Measurements from ENCODE around the gene SCN9A. TPM values are rescaled to one million over a fixed set of nuclear protein-coding genes. Genes with fewer than 3 reads are reported as not detected.
"Not testable (repeated sequence)": the region's sequence is repeated elsewhere in the genome, so short reads cannot be mapped to it uniquely, and the experiment has no call there.

The SCN9A gene
- total RNA-seq, 3 donors from 2014 or later: 9.0 to 24.3 (median 23.3) TPM

DNA sequence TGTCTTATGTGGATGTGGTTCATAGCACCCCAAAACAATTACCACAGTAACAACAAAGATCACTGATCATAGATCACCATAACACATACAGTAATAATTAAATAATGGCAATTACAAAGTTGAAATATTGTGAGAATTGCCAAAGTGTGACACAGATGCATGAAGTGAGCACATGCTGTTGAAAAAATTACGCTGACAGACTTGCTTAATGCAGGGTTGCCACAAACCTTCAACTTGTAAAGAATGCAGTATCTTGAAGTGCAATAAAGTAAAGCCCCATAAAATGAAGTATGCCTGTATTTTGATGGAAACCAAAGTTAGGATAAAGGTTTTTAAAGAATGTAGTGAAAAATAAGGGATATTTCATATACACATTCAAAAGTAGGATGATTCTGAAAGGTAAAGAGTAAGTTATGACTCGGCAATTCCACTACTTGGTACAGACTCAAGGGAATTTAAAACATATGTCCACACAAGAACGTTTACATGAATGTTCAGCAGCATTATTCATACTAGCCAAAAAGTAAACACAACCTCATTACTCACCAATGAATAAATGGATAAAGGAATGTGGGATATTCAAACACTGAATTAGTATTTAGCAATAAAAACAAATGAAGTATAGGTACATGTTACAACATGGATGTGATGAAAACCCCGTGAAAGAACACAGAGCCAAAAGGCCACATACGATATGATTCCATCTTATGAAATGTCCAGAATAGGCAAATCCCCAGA is 61.6 kb downstream of the SCN9A start:
- Histone ChIP-seq H3K36me3 (ENCODE audit: low read depth) (no peaks in the 10 kb centered on the region), H3K4me1 (ENCODE audit: low read depth) (no peaks in the 10 kb centered on the region), H3K9me3 (no peaks in the 10 kb centered on the region), H3K4me3 (no peak overlapping the region)
- TF ChIP-seq, protein P1, sequence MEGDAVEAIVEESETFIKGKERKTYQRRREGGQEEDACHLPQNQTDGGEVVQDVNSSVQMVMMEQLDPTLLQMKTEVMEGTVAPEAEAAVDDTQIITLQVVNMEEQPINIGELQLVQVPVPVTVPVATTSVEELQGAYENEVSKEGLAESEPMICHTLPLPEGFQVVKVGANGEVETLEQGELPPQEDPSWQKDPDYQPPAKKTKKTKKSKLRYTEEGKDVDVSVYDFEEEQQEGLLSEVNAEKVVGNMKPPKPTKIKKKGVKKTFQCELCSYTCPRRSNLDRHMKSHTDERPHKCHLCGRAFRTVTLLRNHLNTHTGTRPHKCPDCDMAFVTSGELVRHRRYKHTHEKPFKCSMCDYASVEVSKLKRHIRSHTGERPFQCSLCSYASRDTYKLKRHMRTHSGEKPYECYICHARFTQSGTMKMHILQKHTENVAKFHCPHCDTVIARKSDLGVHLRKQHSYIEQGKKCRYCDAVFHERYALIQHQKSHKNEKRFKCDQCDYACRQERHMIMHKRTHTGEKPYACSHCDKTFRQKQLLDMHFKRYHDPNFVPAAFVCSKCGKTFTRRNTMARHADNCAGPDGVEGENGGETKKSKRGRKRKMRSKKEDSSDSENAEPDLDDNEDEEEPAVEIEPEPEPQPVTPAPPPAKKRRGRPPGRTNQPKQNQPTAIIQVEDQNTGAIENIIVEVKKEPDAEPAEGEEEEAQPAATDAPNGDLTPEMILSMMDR (IDR thresholded peaks at IDR 0.05): no peak
- ATAC-seq (no peak), DNase-seq (no peak)
- intact Hi-C loops (cut with DNase I, micrococcal nuclease): no loop called here

DNA sequence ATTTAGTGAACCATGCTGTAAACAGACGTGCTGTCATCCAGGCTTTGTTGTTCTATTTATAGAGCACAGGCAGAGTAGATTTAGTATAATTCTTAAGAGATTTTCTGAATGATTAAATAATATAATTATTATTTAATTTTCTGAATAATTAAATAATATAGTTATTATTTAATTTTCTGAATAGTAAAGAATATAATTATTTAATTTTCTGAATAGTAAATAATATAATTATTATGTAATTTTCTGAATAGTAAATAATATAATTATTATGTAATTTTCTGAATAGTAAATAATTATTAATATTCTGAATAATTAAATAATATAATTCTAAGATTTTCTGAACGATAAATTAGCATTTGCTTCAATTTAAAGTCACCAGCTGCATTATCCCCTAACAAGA is 62.9 kb downstream of the SCN9A start:
- intact Hi-C loops (cut with DNase I, micrococcal nuclease); H3K9me3 ChIP-seq: not testable (repeated sequence)

DNA sequence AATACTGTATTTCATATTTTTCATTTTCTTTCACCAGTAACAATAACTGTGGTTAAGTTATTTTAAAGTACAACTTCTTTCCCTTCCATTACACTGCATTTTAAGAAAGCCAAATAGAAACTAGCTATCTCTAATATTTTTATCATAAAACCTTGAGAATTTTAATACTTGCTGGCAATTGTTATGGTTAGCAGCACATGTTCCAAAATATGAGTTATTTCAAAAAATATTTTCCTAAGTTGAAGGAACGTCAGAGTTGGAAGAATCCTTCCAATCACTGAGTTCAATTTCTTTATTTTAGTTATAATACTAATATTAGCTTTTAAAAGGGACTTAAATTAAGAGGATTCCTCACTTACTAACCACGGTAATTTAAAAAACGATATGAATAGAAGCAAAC is 68.4 kb downstream of the SCN9A start:
- TF ChIP-seq, protein P1 (IDR thresholded peaks at IDR 0.05): no peak
- no peaks in the 10 kb centered on the region for H3K4me1 ChIP-seq (ENCODE audit: low read depth)
- intact Hi-C loops (cut with DNase I, micrococcal nuclease): no loop called here
- DNase-seq (no peak), ATAC-seq (no peak)
- H3K36me3 ChIP-seq (ENCODE audit: low read depth): no peaks in the 10 kb centered on the region
- H3K9me3 ChIP-seq: no peaks in the 10 kb centered on the region
- no peak overlapping the region for H3K4me3 ChIP-seq

More for the DNA sequence above, 62.9 kb downstream of the SCN9A start:
- not testable (repeated sequence) for ATAC-seq; H3K4me3 ChIP-seq; H3K4me1 ChIP-seq (ENCODE audit: low read depth); DNase-seq; H3K36me3 ChIP-seq (ENCODE audit: low read depth)

DNA sequence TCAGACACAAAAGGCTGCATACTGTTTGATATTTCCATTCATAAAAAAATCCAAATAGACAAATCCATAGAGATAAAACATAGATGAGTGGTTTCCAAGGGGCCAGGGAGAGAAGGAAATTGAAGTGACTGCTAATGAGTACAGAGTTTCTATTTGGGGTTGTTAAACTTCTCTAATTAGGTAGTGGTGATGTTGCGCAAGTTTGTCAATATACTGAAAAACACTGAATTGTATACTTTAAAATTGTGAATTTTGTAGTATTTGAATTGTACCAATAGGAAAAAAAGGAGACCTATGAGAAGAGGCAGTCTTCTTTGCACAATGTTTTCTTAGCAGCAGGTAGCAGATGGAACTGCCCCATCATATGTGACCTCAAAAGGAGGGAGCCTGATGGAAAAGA is 71.1 kb downstream of the SCN9A start:
- ATAC-seq (no peak), DNase-seq (no peak)
- intact Hi-C loops (cut with DNase I, micrococcal nuclease): no loop called here
- Histone ChIP-seq H3K4me3 (no peak overlapping the region), H3K9me3 (no peaks in the 10 kb centered on the region), H3K4me1 (ENCODE audit: low read depth) (no peaks in the 10 kb centered on the region), H3K36me3 (ENCODE audit: low read depth) (no peaks in the 10 kb centered on the region)
- TF ChIP-seq, protein P1 (IDR thresholded peaks at IDR 0.05): no peak

DNA sequence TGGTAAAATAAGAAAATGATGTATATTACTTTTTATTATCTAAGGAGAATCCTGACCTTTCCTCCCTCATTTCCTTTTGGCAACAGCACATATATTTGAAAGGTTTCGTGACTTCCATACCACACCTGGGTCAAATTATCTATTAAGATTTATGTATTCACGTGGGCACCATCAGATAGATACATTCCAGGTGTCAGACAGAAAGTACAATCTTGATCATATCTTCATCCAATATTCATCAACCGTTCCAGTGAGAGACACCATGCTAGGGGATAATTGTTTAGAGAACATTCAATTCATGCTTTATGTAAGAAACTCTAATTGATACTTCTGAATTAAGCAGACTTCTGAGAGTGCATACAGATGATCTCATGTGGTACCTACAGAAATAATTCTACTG is 73.7 kb downstream of the SCN9A start:
- intact Hi-C loops (cut with DNase I, micrococcal nuclease): no loop called here
- Histone ChIP-seq H3K9me3 (no peaks in the 10 kb centered on the region), H3K4me1 (ENCODE audit: low read depth) (no peaks in the 10 kb centered on the region), H3K4me3 (no peak overlapping the region), H3K36me3 (ENCODE audit: low read depth) (no peaks in the 10 kb centered on the region)
- DNase-seq (no peak), ATAC-seq (no peak)
- TF ChIP-seq, protein P1 (IDR thresholded peaks at IDR 0.05): no peak

DNA sequence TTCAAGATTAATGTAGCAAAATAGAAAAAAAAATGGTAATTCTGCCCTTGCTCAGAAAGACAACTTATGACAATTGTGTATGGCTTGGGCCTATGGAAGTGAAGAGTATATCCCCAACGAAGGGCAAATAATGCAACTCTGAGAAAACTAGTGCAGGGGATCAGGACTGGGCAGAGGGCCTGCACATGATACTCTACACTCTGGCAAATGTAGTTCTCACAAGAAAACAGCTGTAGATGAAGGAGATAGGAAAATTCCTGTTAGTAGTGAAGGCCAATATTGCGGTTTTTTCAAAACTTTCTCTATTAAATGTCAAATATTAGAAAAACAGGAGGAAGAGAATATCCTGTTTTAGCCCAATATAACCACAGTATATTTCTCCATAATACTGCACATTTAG is 77.8 kb downstream of the SCN9A start:
- no peaks in the 10 kb centered on the region for H3K36me3 ChIP-seq (ENCODE audit: low read depth)
- no peak for DNase-seq
- TF ChIP-seq, protein P1 (IDR thresholded peaks at IDR 0.05): no peak
- H3K4me1 ChIP-seq (ENCODE audit: low read depth): no peaks in the 10 kb centered on the region
- no peaks in the 10 kb centered on the region for H3K9me3 ChIP-seq
- ATAC-seq: no peak
- intact Hi-C loops (cut with DNase I, micrococcal nuclease): no loop called here
- no peak overlapping the region for H3K4me3 ChIP-seq

Data from mucosa of descending colon (tissue), 3 donors.